Glutamatergic neuron (in vitro differentiated cells): ENCODE results near the gene ZNF608. TPM values are rescaled to one million over a fixed set of nuclear protein-coding genes. Genes with fewer than 3 reads are reported as not detected.
A peak's percentile ranks its signal among the peaks of the same experiment; 100 is the strongest.

ENCODE experiments used
- DNase-seq: peaks from one replicate; pipeline ENCODE4 v3.0.0; 2022
- H3K27ac Mint-ChIP-seq: one replicate; pipeline ENCODE4 v1.8.0; 2020; ENCODE audit warnings: mild to moderate bottlenecking, mixed read lengths, inconsistent platforms; ENCODE audit not compliant: unreplicated experiment
- H3K27me3 Mint-ChIP-seq: one replicate; pipeline ENCODE4 v1.8.0; 2020; ENCODE audit warnings: mild to moderate bottlenecking, moderate library complexity, mixed read lengths, inconsistent platforms; ENCODE audit not compliant: unreplicated experiment
- H3K36me3 Mint-ChIP-seq: one replicate; pipeline ENCODE4 v1.8.0; 2020; ENCODE audit warnings: mild to moderate bottlenecking, mixed read lengths, inconsistent platforms; ENCODE audit not compliant: unreplicated experiment
- H3K4me1 Mint-ChIP-seq: one replicate; pipeline ENCODE4 v1.8.0; 2020; ENCODE audit warnings: mild to moderate bottlenecking, low read depth, mixed read lengths, inconsistent platforms; ENCODE audit not compliant: unreplicated experiment
- H3K4me3 Mint-ChIP-seq: one replicate; pipeline ENCODE4 v1.8.0; 2020; ENCODE audit warnings: mild to moderate bottlenecking, mixed read lengths, inconsistent platforms; ENCODE audit not compliant: unreplicated experiment
- H3K9me3 Mint-ChIP-seq: one replicate; pipeline ENCODE4 v1.8.0; 2020; ENCODE audit warnings: mild to moderate bottlenecking, moderate library complexity, mixed read lengths, inconsistent platforms; ENCODE audit not compliant: unreplicated experiment
- CTCF ChIP-seq: fragments of 200-600 bp; sonication (generic); IDR thresholded peaks from one replicate; pipeline ENCODE4 v1.5.0; 2021; ENCODE audit not compliant: partially characterized antibody, unreplicated experiment
- total RNA-seq: library from RNA; stranded (reverse); fragmentation: NEBNext Ultra II Directional; extraction: Animal tissue kit (Norgen Biotek cat#: 25700); gene quantifications from one replicate; pipeline ENCODE4 v1.2.1, GENCODE V29; 2021; ENCODE audit not compliant: unreplicated experiment

ZNF608 gene
- total RNA-seq, 1 donor from 2014 or later, result 161 TPM

GRCh38 chr5:124701873-124702425, 44.5 kb downstream of the ZNF608 start:
- no peak for TF ChIP-seq CTCF
- no peak for DNase-seq
- H3K27me3 Mint-ChIP-seq, result peaks cover 9% of the 10 kb centered on the region
- H3K27ac Mint-ChIP-seq, result no peak overlapping the region
- H3K9me3 Mint-ChIP-seq, result peaks cover 27% of the 10 kb centered on the region
- H3K4me3 Mint-ChIP-seq, result no peak overlapping the region
- peaks cover 83% of the 10 kb centered on the region for H3K4me1 Mint-ChIP-seq
- peaks cover 3% of the 10 kb centered on the region for H3K36me3 Mint-ChIP-seq

- DNase-seq, result no peak
- Mint-ChIP-seq H3K4me1 (peaks cover 79% of the 10 kb centered on the region), H3K27me3 (peaks cover 7% of the 10 kb centered on the region), H3K9me3 (peaks cover 21% of the 10 kb centered on the region), H3K4me3 (peak overlapping the region; percentile 16), H3K27ac (peak overlapping the region; percentile 40), H3K36me3 (peaks cover 3% of the 10 kb centered on the region)
- no peak for TF ChIP-seq CTCF
Observed at GRCh38 chr5:124701016-124701415, 45.4 kb downstream of the ZNF608 start.

- peaks cover 3% of the 10 kb centered on the region for H3K36me3 Mint-ChIP-seq
Observed at GRCh38 chr5:124700333-124700732, 46.1 kb downstream of the ZNF608 start.

GRCh38 chr5:124698770-124699169, 47.7 kb downstream of the ZNF608 start:
- H3K27ac Mint-ChIP-seq, result no peak overlapping the region
- peaks cover 7% of the 10 kb centered on the region for H3K27me3 Mint-ChIP-seq
- no peak for DNase-seq
- no peak for TF ChIP-seq CTCF
- peaks cover 20% of the 10 kb centered on the region for H3K9me3 Mint-ChIP-seq
- peaks cover 7% of the 10 kb centered on the region for H3K36me3 Mint-ChIP-seq
- no peak overlapping the region for H3K4me3 Mint-ChIP-seq
- H3K4me1 Mint-ChIP-seq, result peaks cover 60% of the 10 kb centered on the region

More at GRCh38 chr5:124700333-124700732, 46.1 kb downstream of the ZNF608 start:
- DNase-seq, result no peak
- TF ChIP-seq CTCF, result no peak
- Mint-ChIP-seq H3K9me3 (peaks cover 21% of the 10 kb centered on the region), H3K27ac (peak overlapping the region; percentile 35), H3K27me3 (peaks cover 7% of the 10 kb centered on the region), H3K4me1 (peaks cover 72% of the 10 kb centered on the region), H3K4me3 (peak overlapping the region; percentile 58)

- H3K36me3 Mint-ChIP-seq, result peaks cover 7% of the 10 kb centered on the region
- DNase-seq, result no peak
- H3K27ac Mint-ChIP-seq, result peak overlapping the region; percentile 0
- H3K27me3 Mint-ChIP-seq, result peaks cover 5% of the 10 kb centered on the region
- no peak for TF ChIP-seq CTCF
- H3K9me3 Mint-ChIP-seq, result peaks cover 22% of the 10 kb centered on the region
- H3K4me3 Mint-ChIP-seq, result no peak overlapping the region
- peaks cover 54% of the 10 kb centered on the region for H3K4me1 Mint-ChIP-seq
Observed at GRCh38 chr5:124697933-124698591, 48.4 kb downstream of the ZNF608 start.
